Measurements from ENCODE around the gene SLC7A1.

SLC7A1 gene

DNA sequence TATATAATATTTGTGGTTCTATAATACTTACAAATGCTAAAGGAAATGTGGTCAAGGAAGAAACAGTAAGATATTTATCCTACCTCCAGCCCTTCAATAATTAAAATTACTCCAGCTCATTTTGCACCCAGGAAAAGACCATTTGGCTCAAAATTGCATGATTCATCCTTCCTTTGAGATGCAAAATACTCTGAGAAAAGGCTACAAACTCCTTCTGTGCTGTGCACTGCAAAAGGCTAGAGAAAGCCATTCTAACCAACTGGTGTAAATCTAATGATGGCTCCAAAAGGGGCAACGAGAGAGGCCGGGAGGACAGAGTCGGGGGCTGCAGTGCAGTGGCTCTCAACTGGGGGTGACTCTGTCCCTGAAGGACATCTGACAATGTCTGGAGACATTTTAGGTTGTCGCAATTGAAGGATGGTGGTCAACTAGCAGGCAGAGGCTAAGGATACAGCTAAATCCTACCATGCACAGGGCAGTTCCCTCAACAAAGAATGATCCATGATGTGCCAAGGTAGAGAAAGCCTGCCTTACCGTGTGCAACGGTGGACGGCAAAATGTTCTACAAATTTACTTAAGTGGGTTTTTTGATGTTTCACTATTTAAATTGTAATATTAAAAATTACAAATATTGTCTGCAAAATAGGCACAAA, 32.6 kb downstream of the SLC7A1 start:
- DNase-seq: peak in 2 of 51 donors; percentile 21 to 41

DNA sequence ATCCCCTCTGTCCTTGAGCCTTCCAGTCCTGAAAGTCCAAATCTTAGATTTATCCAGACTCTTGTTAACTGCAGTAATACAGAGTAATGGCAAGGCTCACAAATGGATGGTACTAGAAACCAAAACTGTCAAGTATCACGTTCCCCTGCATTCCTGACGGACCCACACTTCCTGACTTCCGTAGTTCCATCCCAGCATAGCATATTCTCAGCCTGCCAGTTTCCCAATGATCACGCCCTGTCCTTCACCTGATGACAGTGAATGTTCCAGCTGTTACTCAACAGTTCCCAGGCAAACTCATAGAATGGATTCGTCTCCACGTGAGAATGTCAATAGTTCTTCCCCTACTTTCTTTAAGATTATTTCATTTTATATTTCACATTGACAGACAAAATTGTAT, 33.6 kb downstream of the SLC7A1 start:
- no peak for DNase-seq

- DNase-seq: no peak
Measured at GRCh38 chr13:29556742-29557141, 38.7 kb downstream of the SLC7A1 start.

- DNase-seq: no peak
Measured at GRCh38 chr13:29551214-29551613, 44.3 kb downstream of the SLC7A1 start.

GRCh38 chr13:29550430-29550988, 45.0 kb downstream of the SLC7A1 start:
- DNase-seq: no peak

DNA sequence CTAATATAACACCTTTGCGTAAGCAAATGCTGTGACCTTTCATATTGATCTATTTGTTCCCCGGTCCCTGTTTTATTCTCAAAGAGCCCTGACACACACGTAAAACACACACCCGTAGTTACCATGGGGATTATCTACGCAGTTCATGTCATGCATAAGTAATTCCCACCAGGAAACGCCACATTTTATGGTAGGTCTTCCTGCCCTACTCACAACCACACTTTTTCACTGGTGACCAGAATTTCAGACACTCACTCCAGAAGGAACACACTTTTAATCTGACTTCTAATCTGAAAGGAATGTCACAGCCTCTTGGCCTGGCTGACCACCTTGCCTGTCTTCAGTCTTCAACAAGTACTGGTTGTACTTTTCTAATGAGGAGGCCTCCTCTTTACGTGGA, 46.8 kb downstream of the SLC7A1 start:
- DNase-seq: no peak

- no peak for DNase-seq
Measured at GRCh38 chr13:29547153-29547552, 48.3 kb downstream of the SLC7A1 start.

- DNase-seq: no peak
Measured at GRCh38 chr13:29546662-29547061, 48.8 kb downstream of the SLC7A1 start.

DNA sequence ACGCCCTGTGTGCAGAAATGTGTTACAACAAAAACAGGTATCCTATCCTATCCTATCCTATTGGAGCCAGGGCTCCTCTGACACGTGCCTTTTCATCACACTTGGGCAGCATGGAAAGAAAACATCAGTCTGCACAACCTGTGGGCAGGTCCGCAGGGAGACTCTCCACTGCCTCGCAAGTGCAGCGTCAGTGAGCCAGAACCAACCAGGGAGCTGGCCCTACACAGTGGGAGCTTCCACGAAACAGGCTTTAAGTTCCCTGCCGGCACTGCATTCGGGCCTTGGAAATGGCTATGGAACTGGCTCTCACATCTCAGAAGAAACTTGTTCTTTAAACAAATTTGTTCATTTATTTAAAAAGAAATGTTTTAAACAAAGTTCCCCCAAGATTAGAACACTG, 49.5 kb downstream of the SLC7A1 start:
- no peak for DNase-seq

DNA sequence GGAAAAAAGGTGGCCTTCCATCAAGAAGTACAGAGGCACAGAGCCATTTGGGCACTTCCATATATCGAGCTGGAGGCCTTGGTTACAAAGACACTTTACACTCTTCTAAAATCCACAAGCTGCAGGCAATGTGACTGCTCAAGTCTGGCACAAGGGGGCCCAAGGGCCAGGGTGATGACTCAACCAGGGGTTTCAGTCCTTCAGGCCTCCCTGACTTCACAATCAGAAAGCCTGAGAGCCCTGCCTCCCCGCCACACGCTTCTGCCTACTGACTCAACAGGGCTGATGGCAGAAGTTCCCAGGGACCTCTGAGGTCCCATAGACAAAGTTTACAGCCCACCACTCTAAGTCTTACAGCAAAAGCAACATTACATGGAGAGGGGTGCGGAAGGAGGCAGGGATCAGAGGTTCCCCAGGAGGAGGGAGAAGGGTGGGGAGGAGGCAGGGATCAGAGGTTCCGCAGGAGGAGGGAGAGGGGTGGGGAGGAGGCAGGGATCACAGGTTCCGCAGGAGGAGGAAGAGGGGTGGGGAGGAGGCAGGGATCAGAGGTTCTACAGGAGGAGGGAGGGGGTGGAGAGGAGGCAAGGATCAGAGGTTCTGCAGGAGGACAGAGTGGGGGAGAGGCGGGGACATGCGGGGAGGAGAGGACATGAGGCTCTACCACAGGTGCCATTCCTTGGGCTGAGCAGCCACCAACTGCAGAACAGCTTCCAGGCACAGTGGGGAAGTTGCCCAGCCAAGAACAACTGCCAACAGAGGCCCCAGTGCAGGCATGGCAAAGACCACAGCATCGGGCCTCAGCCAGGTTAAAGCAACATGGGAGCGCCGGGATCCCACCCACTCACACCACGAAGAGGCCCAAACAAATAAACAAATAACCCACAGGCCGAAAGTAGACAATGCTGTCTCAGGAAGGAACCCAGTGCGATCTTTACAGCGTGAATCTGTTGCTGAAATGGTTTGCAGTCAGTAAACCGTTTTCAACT, 52.0 kb downstream of the SLC7A1 start:
- DNase-seq: no peak

- no peak for DNase-seq
Measured at GRCh38 chr13:29542381-29542780, 53.1 kb downstream of the SLC7A1 start.

GRCh38 chr13:29541400-29541799, 54.1 kb downstream of the SLC7A1 start:
- DNase-seq: no peak

- no peak for DNase-seq
Measured at GRCh38 chr13:29540799-29541198, 54.7 kb downstream of the SLC7A1 start.

DNA sequence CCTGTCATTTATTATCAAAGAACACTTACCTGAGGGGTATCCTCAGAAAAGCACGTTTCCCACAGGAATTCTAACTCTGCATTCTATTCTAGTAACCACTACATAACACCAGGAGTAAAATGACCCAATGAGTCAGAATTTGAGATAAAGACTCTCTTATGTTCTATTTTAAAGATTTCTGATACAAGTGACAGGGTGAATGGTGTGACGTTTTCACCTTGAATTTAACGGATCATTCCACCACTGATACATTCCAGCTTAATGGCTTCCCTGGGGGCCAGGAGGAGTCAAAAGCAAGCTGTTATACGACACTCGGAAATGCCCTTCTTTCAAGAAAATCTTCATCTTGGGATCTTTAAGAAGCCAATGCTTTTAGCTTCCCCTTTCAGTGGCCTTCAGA, 55.2 kb downstream of the SLC7A1 start:
- no peak for DNase-seq

GRCh38 chr13:29539856-29540255, 55.6 kb downstream of the SLC7A1 start:
- no peak for DNase-seq

DNA sequence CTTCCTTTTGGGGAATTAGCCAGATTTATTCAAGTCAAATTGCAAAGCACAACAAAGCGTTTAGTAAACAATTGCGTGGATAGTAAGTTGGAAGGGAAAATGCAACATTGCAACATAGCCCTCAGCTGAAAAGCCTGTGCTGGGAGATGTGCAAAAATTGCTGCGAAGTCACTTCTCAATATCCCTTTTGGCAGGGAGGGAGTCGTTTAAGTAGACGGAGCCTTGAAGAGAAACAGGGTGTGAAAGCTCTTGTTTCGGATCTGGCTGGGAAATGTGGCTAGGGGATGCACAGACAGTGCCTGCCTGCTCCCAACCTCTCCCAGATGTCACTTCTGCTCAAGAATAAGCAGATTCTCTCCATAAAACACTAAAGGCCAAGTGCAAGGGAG, 56.8 kb downstream of the SLC7A1 start:
- DNase-seq: peak in 1 of 51 donors; percentile 6

GRCh38 chr13:29537736-29538651, 57.5 kb downstream of the SLC7A1 start:
- peak in 3 of 51 donors; percentile 5 to 25 (median 20) for DNase-seq

DNA sequence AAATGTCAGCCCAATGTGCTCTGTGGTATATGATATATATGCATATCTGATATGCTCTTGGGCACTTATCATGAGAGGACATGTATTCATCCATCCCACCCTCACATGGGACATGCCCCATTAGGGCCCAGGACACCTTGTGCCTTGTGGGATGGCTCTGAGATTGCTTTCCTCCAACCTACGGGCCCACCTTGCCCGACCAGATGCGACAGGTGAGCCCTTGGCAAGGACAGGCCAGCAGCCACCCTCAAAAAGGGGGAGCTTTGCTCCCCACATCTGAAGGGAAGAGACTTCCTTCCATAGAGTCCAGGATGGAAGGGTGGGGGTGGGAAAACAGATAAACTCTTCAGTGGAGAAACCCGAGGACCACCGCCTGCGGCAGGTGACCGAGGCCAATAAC, 58.6 kb downstream of the SLC7A1 start:
- DNase-seq: no peak

DNA sequence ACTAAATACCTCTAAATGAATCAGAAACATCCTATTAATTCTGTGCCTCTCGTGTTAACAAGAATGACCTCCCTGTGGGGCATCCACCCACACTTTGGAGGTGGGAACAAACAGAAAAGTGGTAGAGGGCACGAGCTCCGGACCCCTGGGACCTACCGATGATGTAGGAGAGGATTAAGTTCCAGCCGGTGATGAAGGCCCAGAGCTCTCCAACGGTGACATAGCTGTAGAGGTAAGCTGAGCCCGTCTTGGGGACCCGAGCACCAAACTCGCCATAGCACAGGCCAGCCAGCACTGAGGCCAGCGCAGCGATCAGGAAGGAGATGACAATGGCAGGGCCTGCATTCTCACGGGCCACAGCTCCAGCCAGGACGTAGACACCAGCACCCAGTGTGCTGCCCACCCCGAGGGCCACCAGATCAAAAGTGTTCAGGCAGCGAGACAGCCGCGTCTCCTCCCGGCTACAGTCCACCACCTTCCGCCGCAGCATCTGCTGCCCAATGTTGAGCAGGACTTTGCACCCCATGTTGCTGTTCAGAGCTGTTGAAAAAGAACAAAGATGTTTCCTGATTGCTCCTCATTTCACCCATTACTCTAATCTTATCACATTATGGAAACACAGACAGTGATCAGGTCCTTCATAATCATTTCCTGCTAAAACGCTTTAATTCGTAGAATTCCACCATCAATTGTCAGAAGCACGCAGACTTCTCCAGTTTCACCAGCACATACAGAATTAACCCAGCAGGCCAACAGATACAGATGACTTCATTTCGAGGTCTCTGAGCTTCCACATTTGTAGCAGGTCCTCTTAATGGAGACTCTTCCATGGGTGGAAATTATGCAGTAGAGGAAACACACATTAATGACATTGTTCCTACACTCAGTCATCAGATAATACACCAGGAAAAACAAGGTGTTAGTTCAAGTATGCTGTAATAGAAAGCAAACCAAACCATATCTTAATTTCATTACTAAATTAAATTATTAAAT, 59.5 kb downstream of the SLC7A1 start:
- no peak for DNase-seq

DNA sequence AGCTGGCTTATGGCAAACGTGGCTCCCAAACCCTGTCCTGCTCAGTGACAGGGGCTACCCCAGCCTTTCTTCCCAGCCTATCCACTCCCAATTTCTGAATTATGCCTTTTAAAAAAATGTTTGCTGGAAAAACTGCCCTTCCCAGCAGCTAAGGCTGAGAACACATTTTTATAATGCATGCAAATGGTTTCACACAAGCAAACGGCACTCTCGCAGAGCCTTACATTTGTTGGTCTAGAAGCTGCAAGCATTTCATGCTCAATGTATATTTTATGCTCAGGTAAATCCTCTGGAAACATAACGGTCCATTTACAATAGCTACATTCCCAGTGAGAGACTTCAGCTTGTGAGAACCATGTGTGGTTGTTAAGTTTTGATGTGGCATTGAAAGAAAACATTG, 61.4 kb downstream of the SLC7A1 start:
- DNase-seq: no peak
